HL-60/S4 (cell line): ENCODE measurements around the gene CORT.
"Not testable (repeated sequence)": the region's sequence is repeated elsewhere in the genome, so short reads cannot be mapped to it uniquely, and the experiment has no call there.

Source experiments
- in situ Hi-C: fragments of 300-500 bp; cut with MboI; formaldehyde crosslinking; loops from 2 replicates; pipeline ENCODE4 v1.14.3; 2022; ENCODE audit warnings: low sequenced_read_pairs

The CORT gene

DNA sequence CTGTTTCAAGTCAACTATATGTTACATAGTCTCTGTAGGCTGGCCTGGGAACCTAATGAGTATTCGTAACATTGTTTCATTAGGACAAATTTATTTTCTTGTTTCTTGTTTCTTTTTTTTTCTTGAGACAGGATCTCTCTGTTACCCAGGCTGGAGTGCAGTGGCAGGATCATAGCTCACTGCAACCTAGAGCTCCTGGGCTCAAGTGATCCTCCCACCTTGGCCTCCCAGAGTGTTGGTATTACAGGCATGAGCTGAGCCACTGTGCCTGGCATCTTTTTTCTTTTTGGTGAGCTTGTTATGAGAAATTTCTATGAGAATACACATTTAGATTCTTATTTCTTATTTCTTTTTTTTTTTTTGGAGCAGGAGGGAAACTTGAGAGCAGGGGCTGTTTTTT is 12.8 kb upstream of the CORT start:
- in situ Hi-C loops = no loop called here

DNA sequence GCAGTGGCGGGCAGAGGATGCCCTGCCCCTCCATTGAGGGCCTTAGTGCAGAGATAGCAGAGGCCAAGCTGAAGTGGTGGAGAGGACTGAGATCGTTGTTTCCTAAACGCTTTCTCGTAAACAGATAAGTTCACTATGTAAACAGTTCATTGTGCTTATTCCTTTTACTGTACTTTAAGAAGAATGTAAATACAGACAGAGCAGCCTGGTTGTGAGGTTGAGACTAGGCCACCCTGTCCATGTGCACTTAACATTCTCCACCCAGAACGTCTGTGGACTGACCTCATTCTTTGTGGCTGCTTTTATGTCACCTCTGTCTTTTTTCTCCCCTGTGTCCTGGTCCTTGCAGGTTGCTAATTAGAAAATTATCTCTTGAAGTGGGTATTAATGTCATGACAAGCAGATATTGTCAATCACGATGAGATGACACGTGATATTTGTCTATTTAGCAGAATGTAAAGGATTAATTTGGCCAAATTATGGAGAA is 11.1 kb upstream of the CORT start:
- in situ Hi-C loops = no loop called here

DNA sequence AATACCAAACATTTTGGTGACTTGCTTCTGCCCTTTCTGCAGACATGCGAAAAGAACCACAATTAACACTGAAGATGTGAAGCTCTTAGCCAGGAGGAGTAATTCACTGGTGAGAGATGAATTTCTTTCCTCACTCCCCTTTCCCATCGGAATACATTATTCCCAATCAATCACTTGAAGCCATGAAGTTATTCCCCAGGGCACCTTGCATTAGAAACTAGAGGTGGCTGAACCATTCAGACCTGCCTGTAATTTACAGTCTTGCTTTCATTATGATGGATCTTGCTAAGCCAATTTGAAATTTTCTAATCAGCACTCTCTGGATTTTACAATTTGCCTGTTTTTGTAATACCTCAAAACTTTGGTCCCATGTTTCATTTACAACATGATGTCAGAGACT is 9.5 kb upstream of the CORT start:
- in situ Hi-C loops = no loop called here

DNA sequence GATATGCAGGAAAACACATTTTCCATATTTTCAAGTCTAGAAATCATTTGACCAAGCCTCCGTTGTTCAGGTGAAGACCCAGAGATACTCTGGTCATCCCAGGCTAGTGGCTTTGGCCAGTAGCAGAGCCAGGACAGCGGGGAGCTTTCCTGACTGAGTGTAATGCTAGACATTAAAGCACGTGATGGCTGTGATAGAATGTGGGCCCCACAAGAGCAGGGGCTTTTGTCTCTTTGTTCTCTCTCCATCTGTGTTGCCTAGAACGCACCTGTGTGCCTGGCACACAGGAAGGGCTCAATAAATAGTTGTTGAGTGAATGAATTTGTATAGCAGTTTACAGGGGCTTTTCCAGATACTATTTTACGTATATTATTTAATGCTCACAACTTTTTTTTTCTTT is 9.0 kb upstream of the CORT start:
- in situ Hi-C loops = no loop called here

DNA sequence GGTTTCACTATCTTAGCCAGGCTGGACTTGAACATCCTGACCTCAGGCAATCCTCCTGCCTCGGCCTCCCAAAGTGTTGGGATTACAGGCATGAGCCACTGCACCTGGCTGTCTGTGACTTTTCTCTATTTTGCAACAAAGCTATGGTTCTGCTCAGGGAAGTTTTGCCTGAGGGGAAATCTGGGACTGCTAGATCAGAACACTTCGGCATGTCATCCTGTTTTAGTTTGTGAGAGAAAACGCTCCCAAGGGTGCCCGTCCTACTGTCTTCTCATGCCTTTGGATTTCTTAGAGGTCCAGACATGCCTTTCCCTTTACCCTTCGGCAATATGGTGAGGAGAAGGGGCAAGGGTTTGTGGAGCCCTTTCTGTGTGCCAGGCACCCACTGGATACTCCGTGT is 5.6 kb upstream of the CORT start:
- in situ Hi-C loops = no loop called here

DNA sequence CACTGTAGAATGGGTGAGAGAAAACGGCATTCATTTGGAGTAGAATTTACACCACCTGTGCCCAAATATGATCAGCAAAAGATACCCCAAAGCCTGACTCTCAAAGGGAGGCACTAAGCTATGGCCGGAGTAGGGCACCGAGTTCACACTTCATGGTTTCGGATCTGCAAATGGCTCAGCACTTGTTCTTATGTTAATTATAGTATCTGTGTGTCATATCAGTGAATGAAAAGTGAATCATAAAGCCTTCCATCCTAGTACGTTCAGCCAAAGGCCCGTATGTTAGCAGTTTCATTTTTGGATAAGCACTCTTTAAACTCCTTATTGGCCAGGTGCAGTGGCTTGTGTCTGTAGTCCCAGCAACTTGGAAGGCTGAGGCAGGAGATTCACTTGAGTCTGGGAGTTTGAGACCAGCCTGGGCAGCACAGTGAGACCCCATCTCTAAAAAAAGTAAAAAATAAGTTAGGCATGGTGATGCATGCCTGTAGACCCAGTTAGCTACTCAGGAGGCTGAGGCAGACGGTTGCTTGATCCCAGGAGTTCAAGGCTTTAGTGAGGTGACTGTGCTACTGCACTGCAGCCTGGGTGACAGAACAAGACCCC is 4.9 kb upstream of the CORT start:
- in situ Hi-C loops = no loop called here

DNA sequence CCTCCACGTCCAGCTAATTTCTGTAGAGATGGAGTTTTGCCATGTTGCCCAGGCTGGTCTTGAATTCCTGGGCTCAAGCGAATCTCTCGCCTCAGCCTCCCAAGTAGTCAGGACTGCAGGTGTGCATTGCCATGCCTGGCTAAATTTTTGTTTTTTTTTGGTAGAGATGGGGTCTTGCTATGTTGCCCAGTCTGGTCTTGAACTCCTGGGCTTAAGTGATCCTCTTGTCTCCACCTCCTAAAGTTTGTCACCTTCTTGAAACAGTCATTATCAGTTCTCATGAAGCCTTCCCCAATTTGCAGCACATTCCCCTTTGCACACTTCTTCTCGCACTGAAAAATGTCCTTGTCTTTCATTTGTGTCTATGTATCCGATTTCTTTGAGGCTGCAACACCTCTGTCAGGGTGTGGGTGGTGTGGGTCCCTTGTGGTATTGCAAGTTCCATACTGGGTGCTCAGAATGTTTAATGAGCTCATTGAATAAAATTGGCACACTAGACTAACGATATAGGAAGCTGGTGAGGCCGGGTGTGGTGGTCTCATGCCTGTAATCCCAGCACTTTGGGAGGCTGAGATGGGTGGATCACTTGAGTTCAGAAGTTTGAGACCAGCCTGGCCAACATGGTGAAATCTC is 2.9 kb upstream of the CORT start:
- in situ Hi-C loops = no loop called here

DNA sequence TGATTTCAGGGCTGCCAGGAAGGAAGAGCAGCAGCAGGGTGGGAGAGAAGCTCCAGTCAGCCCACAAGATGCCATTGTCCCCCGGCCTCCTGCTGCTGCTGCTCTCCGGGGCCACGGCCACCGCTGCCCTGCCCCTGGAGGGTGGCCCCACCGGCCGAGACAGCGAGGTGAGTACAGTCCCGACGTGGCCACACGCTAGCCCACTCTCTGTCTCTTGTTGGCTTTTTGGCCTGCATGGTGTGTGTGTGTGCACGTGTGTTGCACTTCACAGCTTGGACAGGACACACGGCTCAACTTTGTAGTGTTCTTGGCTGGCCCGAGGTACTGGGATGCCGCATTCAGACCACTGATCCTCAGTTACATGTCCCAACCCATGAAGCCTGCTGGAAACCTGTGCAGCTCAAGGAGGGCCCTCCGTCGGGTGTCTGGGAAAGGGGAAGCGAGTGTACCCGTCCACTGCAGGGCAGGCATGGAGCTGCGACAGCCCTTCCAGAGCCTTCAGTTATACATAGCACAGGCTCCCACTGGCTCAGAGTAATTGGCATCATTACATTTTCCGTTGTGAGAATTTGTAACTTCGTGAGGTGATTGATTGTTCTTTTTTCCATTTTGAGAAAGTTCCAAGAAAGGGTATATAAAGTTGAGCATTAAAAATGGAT is 454 bp downstream of the CORT start:
- in situ Hi-C loops = no loop called here

DNA sequence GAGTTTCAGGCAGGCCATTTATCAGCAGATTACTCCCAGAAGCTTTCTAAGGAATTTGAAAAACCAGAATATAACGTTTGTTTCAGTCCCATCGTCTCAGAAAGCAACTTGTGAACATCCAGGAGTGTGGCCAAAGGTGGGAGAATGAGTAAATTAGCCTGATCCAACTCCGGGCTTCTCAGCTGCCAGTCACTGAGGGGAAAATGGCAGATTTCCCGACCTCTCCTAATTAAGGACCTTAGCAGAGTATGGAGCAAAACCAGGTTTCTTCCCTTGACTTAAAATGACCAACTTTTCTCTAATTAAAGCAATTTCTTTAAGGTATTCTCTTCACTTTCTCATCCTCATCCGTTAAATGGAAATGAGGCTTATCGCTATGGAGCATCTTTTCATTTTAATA is 1.0 kb downstream of the CORT start:
- in situ Hi-C loops = no loop called here

DNA sequence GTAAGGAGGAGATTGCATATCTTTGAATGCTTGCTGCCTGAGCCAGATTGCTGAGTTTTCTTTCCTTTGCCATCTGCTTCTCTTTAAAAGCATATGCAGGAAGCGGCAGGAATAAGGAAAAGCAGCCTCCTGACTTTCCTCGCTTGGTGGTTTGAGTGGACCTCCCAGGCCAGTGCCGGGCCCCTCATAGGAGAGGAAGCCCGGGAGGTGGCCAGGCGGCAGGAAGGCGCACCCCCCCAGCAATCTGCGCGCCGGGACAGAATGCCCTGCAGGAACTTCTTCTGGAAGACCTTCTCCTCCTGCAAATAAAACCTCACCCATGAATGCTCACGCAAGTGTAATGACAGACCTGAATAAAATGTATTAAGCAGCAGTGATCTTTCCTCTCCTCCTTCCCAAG is 1.5 kb downstream of the CORT start:
- in situ Hi-C loops = no loop called here

DNA sequence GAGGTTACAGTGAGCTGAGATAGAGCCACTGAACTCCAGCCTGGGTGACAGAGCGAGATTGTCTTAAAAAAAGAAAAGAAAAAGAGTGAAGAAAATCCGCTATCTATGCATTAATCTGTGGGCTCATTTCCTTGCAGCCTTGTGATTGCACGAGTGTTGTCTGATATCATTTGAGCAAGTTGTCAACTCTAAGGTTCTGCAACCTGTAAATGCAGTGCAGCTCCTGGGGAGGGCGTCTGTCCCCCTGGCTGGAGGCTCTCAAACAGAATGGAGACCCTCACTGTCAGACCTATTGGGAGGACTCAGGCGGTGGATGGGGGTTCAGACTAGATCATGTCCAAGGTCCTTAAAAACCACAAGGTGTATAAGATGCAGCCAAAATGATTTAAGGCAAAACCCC is 6.2 kb downstream of the CORT start:
- in situ Hi-C loops = no loop called here

DNA sequence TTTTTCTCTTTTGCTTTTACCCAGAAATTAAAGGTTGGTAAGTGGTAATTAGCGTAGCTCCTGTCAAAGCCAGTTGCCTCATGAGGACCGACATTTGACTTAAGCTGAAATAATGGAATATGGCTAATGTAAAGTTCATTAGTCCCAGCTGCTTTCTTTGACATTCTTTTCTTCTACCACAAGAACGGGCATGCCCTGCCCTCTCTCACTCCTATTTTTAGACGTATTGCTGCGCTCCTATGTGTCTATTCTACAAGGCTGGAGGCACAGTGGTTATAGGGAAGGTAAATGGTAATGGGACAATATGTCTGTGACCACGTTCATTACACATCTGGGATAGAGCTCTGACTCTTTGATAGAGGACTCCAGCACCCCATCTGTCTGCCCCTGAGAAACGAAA is 6.8 kb downstream of the CORT start:
- in situ Hi-C loops = no loop called here

DNA sequence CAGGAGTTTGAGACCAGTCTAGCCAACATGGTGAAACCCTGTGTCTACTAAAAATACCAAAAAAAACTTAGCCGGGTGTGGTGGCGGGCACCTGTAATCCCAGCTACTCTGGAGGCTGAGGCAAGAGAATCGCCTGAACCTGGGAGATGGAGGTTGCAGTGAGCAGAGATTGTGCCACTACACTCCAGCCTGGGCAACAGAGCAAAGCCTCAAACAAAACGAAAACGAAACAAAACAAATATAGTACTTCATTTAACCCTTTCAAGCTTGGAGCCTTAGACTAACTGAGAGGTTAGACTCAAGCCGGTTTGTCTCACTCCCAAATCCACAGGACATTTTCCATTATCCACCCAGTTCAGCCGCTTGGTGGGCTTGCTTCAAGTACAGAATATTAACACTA is 7.6 kb downstream of the CORT start:
- in situ Hi-C loops = not testable (repeated sequence)

DNA sequence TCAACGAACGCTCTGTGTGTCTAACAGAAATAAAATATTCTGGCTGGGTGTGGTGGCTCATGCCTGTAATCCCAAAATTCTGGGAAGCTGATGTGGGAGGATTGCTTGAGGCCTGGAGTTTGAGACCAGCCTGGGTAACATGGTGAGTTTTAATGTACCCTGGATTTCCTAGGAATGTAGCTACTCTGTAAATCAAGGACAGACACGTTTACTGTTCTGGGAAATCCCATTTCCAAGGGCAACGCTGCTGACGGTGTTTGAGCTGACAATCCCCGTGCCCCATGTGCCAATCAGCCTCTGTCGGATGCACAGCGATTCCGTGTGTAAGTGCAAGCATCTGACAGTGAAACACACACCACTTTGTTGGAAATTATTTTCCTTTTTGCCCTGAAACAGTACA is 8.0 kb downstream of the CORT start:
- in situ Hi-C loops = no loop called here

DNA sequence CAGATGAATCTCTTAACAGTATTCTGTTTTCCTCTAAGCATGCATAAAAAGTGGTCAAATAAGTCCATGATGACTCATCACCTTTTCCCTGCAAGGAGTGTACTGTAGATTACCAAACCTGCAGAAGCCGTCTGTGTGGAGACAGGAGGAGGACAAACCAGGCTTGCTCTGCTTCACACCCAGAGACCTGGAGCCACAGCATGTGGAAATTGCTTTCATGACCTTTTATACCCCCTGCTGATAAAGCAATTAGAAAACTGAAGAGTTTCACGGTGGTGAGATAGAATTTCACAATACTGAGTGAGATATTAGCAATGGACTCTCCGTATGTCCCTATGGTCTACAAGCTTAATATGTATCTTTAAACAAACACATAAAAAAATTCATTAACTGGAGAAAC is 9.4 kb downstream of the CORT start:
- in situ Hi-C loops = no loop called here

DNA sequence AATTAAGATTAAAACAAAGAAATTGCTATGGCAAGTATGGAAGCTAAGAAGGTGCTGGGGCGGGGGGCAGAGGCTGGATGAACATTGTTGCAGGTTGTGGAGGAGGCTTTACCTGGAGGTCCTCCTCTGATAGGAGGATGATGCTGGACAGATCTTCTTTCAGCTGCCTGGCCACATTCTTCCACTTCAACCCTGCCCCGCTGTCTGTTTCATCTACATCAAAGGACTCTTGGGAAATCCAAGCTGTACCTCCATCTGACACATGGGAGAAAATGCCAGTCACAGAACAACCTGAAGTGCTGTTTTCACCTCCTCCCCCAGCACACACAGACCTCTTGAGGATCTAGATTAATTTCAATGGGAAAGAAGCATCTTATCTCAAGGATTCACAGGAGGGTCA is 17.2 kb downstream of the CORT start:
- in situ Hi-C loops = no loop called here

DNA sequence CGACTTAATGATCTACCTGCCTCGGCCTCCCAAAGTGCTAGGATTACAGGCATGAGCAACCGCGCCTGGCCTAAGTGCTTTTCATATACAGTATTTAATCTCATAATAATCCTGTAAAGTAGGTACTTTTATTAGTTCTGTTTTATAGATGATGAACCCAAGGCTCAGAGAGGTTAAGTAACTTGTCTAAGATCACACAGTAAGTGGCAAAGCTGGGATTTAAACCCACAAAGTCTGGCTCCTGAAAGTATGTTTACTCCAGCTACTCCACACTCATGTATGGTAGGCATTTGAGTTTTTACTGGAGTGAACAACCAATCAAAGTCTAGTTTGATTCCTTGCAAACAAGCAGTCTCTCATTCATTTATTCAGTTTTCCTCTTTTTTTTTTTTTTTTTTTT is 20.2 kb downstream of the CORT start:
- in situ Hi-C loops = no loop called here

DNA sequence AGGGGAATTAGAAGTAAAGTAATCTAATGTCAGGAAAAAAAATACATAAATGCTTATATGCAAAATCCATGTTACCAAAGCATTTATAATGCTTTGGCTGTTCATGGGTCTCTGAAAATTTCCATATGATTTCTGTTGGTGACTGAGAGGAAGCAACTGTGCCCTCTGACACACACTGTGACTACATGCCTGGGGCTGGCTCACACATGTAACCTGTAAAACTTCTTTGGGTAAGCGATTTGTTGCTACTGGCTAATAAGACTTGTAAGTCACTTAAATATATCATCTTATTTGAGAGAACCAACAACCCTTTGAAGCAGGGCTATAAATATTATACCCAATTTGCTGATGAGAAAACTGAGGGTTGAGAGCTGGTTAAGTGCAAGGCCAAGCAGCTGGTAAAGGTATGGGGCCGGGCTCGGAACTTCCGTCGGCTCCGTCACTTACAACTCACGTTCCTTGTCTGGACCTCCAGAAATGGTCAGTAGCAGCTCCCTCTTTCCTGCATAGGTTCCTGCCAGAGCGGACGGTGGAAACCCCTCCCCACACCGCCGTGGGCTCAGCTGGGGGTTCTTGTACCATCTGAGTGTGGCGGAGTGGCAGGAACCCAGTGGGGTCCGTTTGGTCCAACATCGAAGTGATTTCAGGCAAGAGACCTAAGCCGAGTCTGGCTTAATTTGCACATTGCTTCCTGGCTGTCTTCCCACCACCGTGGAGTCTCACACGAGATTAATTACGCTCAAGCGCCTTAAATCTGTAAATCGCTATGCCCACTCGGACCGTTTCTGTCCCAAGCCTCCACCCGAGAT is 21.8 kb downstream of the CORT start:
- in situ Hi-C loops = no loop called here

DNA sequence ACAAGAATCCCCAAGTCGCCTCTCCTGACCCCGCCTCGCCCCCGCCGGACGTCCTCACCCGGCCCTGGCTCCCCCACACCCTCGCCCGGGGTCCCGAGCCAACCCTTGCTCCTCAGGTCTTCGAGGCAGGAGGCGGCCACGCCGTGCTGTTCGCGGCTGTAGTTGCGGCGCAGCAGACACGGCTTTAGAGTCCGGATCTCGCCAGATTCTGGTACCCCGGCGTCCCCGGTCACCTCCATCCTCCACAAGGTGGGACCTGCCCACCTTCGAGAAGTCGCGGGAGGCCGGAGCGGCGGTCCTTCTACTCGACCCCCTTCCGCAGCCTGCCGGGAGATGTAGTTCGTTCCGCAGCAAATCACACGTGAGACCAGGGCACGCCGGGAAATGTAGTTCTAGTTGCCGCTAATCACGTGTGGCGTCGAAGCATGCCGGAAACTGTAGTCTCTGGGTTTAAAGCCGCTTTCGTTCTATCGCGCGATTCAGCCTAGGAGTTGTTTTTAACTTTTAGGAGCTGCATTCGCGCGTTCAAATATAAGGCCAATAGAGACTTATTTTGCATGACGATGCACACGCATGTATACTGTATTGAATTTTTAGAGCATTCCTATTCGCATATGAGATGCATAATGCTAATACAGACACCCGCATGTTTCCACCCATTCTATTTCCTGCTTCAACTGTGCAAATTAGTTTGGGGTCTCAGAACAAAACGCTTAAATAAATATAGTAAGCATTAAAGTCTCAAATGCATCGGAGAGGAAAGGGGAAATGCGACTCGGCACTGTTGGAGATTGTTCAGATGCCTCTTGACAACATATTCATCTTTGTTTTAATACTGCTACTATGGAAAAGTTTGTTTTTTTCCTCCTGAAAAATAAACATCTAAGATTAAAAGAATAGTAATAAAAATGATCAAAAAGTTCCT is 22.7 kb downstream of the CORT start, which contains the start of gene DFFA:
DFFA (minus strand) TSS at position 310 of the 925 bp plus-strand sequence; CDS start at position 239, 71 bp downstream.
- in situ Hi-C loops = no loop called here

DNA sequence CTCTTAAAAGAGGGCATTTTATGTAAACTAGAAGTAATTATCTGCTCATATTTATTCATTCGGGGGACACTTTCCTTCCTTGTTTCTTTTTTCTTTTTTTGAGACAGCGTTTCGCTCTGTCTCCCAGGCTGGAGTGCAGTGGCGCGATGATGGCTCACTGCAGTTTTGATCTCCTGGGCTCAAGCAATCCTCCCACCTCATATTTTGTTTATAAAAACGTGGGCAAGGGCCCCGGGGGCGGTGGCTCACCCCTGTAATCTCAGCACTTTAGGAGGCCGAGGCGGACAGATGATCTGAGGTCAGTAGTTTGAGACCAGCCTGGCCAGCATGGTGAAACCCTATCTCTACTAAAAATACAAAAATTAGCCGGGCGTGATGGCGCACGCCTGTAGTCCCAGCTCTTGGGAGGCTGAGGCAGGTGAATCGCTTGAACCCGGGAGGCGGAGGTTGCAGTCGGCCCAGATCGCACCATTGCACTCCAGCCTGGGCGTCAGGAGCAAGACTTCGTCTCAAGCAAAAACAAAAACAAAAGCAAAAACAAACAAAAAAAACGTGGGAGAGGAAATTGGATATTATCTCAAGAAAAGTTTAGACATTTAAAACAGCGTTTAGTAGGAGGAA is 23.4 kb downstream of the CORT start:
- in situ Hi-C loops = no loop called here
